ENCODE data around the gene KCTD2. TPM values are rescaled to one million over a fixed set of nuclear protein-coding genes. Genes with fewer than 3 reads are reported as not detected.

Gene KCTD2
- total and polyA plus RNA-seq, 4 donors, result 15.1 to 22.3 (median 19.4) TPM

DNA sequence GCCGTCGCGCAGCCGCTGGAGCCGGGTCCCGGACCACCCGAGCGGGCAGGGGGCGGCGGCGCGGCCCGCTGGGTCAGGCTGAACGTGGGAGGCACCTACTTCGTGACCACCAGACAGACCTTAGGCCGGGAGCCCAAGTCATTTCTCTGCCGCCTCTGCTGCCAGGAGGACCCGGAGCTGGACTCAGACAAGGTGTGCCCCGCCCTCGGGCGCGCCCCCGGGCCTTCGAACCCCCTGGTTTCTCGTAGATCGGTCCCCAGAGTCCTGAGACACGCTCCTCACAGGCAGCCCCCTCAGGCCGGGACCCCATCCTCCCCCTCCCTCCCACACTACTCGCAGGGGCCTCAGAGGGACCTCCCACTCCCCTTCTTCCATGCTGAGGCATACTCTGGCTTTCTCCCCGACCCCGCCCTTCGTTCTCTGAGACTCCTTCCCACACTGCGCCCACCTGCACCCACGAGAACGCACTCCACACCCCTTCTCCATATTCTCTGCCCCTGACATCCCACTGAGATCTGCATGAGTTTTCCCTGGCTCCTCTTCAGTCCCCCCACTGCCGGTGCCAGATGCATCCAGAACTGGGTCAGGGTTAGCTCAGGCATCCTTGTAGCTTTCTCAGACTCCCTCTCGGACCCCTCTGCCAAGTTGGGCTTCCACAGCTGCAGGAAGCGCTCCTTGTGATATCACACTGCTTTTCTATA is 523 bp downstream of the KCTD2 start:
- peak; percentile 41 to 46 (median 42) for DNase-seq
- Histone ChIP-seq H3K9me3 (ENCODE audit: control insufficient read depth in 4 of 4, insufficient read depth in 3 of 4, low read length in 3 of 4) (no peaks in the 10 kb centered on the region), H3K27ac (ENCODE audit: low read depth in 1 of 2, low read length in 1 of 2) (peak overlapping the region; percentile 64 to 91), H3K9ac (ENCODE audit: insufficient read depth in 1 of 2, low read length in 2 of 2) (peak overlapping the region in 1 of 2 donors; percentile 49), H3K36me3 (ENCODE audit: control insufficient read depth in 4 of 4, insufficient read depth in 4 of 4, low read length in 4 of 4) (peaks cover 0 to 11% (median 8%) of the 10 kb centered on the region in 4 donors), H3K4me3 (peak overlapping the region; percentile 94), H3K4me1 (ENCODE audit: control insufficient read depth in 5 of 5, insufficient read depth in 5 of 5, low read length in 5 of 5) (peaks cover 0 to 18% (median 3%) of the 10 kb centered on the region in 5 donors), H3K27me3 (ENCODE audit: control insufficient read depth in 3 of 3, insufficient read depth in 3 of 3, low read length in 2 of 3) (no peaks in the 10 kb centered on the region)
- ATAC-seq (ENCODE audit: insufficient read depth, low FRiP score), result no peak
- TF ChIP-seq, protein P1, sequence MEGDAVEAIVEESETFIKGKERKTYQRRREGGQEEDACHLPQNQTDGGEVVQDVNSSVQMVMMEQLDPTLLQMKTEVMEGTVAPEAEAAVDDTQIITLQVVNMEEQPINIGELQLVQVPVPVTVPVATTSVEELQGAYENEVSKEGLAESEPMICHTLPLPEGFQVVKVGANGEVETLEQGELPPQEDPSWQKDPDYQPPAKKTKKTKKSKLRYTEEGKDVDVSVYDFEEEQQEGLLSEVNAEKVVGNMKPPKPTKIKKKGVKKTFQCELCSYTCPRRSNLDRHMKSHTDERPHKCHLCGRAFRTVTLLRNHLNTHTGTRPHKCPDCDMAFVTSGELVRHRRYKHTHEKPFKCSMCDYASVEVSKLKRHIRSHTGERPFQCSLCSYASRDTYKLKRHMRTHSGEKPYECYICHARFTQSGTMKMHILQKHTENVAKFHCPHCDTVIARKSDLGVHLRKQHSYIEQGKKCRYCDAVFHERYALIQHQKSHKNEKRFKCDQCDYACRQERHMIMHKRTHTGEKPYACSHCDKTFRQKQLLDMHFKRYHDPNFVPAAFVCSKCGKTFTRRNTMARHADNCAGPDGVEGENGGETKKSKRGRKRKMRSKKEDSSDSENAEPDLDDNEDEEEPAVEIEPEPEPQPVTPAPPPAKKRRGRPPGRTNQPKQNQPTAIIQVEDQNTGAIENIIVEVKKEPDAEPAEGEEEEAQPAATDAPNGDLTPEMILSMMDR (IDR thresholded peaks at IDR 0.05; ENCODE audit: control extremely low read depth, extremely low read depth), result no peak
- 1 to 2% methylated on average over 26 to 38 of the region's 38 CpGs for WGBS, 2 donors

DNA sequence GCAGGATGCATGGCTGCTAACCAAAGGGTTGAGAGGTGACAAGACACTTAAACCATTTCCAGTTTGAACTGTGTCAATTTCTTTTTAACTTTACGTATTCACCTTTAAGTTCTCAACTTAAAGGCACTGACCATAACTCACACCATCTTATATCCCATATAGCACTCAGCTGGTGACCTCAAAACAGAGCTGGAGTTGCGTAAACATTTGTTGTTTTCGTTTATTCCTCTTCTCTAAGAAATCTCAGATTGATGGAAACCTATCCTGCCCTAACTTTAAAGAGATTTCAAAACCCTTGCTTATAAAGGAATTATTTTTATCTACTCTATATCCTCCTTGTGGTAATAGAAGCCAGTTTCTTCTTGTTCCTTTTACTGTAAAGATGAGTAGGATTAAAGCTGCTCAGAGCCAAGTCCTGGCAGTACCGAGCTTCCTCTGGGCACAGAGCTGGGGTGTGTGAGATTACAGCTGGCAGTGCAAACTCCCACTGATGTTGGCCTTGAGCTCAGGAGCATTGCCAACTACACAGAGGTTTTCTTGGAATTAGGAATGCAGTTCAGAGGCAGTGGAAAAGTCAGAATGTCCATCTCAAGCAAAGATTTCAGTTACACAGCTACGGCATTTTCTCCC is 1.3 kb downstream of the KCTD2 start:
- no peaks in the 10 kb centered on the region for H3K27me3 ChIP-seq (ENCODE audit: control insufficient read depth in 3 of 3, insufficient read depth in 3 of 3, low read length in 2 of 3)
- H3K9me3 ChIP-seq (ENCODE audit: control insufficient read depth in 4 of 4, insufficient read depth in 3 of 4, low read length in 3 of 4), result no peaks in the 10 kb centered on the region
- peak in 2 of 3 donors; percentile 30 to 34 for DNase-seq
- WGBS, 2 donors, result 37 to 43% methylated on average over 5 of the region's 5 CpGs
- no peak overlapping the region for H3K4me3 ChIP-seq
- H3K27ac ChIP-seq (ENCODE audit: low read depth in 1 of 2, low read length in 1 of 2), result peak overlapping the region in 1 of 2 donors; percentile 27
- TF ChIP-seq, protein P1 (IDR thresholded peaks at IDR 0.05; ENCODE audit: control extremely low read depth, extremely low read depth), result no peak
- H3K4me1 ChIP-seq (ENCODE audit: control insufficient read depth in 5 of 5, insufficient read depth in 5 of 5, low read length in 5 of 5), result peaks cover 0 to 18% (median 3%) of the 10 kb centered on the region in 5 donors
- peaks cover 6 to 17% (median 14%) of the 10 kb centered on the region in 4 donors for H3K36me3 ChIP-seq (ENCODE audit: control insufficient read depth in 4 of 4, insufficient read depth in 4 of 4, low read length in 4 of 4)
- H3K9ac ChIP-seq (ENCODE audit: insufficient read depth in 1 of 2, low read length in 2 of 2), result peak overlapping the region in 1 of 2 donors; percentile 77
- no peak for ATAC-seq (ENCODE audit: insufficient read depth, low FRiP score)

DNA sequence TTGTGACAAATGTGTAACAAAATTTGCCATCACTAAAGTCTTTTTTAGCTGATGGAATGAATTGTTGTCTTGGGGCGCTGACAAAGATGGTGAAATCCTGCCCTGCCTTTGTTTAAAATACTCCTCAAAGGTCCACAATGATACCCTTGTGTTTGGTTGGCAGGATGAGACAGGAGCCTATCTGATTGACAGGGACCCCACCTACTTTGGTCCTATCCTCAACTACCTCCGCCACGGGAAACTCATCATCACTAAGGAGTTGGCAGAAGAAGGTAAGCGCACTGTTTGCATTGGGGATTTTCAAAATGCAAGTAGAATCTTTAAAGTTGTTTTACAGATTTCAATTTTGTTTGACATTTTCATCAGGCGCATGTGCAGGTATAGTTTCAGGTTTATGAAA is 2.0 kb downstream of the KCTD2 start:
- Histone ChIP-seq H3K4me3 (no peak overlapping the region), H3K27me3 (ENCODE audit: control insufficient read depth in 3 of 3, insufficient read depth in 3 of 3, low read length in 2 of 3) (no peaks in the 10 kb centered on the region), H3K27ac (ENCODE audit: low read depth in 1 of 2, low read length in 1 of 2) (no peak overlapping the region), H3K9me3 (ENCODE audit: control insufficient read depth in 4 of 4, insufficient read depth in 3 of 4, low read length in 3 of 4) (no peaks in the 10 kb centered on the region), H3K9ac (ENCODE audit: insufficient read depth in 1 of 2, low read length in 2 of 2) (peak overlapping the region in 1 of 2 donors; percentile 77), H3K36me3 (ENCODE audit: control insufficient read depth in 4 of 4, insufficient read depth in 4 of 4, low read length in 4 of 4) (peaks cover 9 to 20% (median 16%) of the 10 kb centered on the region in 4 donors), H3K4me1 (ENCODE audit: control insufficient read depth in 5 of 5, insufficient read depth in 5 of 5, low read length in 5 of 5) (peaks cover 0 to 18% (median 3%) of the 10 kb centered on the region in 5 donors)
- TF ChIP-seq, protein P1 (IDR thresholded peaks at IDR 0.05; ENCODE audit: control extremely low read depth, extremely low read depth), result no peak
- 89 to 96% methylated on average over 5 of the region's 5 CpGs for WGBS, 2 donors
- ATAC-seq (ENCODE audit: insufficient read depth, low FRiP score), result no peak
- no peak for DNase-seq

Measured in lung (tissue), 12 donors.